Endothelial cell of hepatic sinusoid (primary cell): Measurements from ENCODE around the gene PTCH1.

Source experiments
- in situ Hi-C: cut with HindIII; loops from 2 replicates; pipeline ENCODE4 v1.10.0; 2017; ENCODE audit warnings: low sequenced_read_pairs

Gene PTCH1

DNA sequence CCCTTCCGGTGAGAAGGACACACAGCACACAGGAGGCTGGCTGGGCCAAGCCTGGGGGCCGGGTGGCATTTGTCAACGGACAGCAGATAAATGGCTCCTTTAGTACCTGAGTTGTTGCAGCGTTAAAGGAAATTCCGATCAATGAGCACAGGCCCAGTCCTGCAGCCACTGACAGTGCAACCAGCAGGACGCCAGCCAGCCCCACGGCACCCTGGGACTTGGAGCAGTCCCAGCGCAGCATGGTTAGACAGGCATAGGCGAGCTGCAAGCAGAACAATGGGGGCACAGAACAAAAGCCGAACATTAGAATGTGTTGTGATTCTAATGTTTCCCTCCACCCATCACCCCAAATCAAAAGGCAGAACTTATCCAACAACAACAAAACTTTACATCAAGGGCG is 39.3 kb downstream of the PTCH1 start:
- in situ Hi-C loops: no loop called here

DNA sequence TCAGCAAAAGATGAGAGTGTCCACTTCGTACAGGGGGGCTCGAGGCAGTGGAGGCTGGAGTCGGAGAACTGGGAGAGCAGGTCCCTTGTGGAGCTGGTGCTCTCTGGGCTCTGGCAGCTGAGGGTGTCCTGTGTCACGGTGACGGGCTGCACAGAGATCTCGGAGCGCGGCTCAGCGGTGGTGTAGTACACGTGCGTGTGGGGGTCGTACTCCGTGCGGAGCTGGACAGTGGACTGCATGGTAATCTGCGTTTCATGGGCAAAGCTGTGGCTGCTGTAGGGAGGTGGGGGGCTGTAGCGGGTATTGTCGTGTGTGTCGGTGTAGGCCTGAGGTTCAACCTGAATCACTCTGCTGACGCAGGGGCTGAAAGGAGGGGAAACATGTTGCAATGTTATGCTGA is 48.0 kb downstream of the PTCH1 start:
- in situ Hi-C loops: no loop called here

- in situ Hi-C loops: no loop called here
These were observed 51.7 kb downstream of the PTCH1 start for GRCh38 chr9:95465115-95465514.

DNA sequence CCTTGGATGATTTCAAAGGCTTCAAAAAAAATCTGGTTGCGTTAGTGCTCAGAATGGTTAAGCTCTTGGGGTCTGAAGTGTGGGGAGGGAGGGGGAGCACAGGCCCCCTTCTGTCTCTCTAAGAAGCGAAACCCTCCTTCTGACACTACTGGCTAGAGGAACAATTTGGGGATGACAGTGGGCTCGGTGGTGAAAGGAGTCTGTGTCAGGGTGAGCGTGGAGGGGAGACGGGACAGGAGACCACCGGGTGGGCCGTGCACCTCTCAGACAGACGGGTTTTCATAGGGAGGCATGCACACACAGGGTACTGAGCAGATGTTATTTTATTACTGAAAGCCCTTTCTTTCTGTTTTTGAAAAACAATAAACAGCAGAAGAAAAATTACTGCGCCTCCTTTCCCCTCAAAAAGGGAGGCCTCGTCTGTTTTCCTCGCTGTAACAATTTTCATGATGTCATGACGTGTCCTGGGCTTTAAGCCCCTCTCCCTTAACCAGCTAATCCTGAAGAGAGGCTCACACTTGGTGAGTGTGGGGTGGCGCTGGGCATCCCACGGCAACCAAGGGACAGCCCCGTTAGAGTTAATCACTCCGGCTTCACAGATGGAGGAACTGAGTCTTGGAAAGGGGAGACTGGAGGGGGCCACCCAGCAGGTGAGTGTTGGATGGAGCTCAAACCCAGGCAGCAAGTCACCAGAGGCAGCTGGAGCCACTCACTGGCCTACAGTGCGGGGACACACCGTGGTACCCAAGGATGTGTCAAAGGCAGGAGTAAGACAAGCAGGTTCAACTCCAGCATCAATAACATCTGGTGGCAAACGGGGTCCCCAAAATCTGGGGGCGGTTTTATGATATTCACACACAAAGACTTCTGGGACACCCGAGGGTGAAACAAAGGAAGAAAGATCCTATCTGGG is 53.4 kb downstream of the PTCH1 start:
- in situ Hi-C loops: no loop called here

DNA sequence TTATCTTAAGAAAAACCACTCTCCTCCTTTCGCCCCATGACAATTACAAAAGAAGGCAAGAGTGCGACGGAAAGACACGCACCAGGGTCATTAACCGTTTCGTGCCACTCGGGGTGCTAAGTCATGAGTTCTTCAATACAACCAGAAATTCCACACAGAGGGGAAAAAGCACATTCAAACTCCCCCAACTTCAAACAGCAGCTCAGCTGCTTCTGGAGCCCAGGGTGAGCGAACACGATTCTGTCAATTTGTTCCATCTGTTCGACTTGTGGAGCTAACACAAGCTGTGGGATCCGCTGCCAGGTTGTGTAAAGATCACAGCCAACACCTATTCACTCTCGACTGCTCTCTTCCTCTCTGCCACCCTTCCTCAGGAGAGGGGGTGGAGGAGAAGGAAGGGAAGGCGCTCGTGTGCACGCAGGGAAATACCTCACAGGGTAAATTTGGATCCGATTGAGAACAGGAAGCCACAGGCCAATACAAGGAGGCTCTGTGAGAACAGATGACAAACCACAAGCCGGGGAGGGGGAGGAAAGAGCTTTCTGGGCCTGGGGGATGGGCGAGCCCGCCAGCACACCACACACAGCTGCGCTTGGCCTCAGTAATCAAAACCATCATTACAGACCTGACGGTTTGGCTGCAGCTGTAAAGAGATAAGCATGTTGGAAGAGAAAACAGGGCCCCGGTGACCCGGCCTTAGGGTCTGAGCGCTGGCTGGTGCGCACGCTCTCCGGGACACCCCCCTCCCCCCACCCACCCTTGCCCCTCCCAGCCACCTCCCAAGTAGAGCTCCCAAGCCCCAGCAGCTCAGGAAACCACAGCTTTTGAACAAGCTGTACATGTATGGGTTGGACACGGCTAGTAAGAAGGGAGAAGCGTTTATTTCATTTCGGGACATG is 54.3 kb downstream of the PTCH1 start:
- in situ Hi-C loops: no loop called here

DNA sequence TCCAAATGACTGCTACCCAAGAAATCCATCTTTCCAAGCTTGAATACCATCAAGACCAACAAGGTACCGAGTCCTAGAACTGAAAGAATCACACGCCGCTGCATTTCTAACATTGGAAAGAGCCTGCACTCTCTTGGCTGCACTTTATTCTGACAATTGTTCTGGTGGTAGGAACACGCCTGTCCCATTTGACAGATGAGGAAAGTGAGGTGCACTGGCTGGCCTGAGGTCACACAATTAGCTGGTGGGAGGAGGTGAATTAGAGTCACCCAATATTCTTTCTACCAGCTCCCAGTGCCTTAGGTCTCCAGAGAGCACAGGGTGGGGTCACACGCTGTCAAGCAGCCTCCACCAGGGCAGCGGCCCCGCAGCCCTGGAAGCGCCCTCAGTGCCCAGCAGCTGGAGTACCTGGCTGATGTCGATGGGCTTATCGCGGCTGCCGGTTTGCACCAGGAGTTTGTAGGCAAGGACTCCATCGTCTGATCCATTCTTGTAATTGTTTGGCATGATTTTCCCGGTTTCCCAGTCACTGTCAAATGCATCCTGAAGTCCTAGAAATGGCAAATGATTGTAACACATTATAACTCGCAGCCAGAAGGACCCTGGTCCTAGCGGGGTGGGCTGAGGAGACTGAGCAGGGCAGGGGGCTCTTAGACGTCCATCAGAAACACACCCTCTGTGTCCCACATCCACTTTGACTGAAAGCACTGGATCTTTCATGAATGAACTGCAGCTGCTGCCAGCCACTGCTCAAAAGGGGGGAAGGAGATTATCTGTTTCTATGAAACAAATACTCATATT is 55.1 kb downstream of the PTCH1 start:
- in situ Hi-C loops: no loop called here

GRCh38 chr9:95460518-95461164 is 56.1 kb downstream of the PTCH1 start:
- in situ Hi-C loops: no loop called here

DNA sequence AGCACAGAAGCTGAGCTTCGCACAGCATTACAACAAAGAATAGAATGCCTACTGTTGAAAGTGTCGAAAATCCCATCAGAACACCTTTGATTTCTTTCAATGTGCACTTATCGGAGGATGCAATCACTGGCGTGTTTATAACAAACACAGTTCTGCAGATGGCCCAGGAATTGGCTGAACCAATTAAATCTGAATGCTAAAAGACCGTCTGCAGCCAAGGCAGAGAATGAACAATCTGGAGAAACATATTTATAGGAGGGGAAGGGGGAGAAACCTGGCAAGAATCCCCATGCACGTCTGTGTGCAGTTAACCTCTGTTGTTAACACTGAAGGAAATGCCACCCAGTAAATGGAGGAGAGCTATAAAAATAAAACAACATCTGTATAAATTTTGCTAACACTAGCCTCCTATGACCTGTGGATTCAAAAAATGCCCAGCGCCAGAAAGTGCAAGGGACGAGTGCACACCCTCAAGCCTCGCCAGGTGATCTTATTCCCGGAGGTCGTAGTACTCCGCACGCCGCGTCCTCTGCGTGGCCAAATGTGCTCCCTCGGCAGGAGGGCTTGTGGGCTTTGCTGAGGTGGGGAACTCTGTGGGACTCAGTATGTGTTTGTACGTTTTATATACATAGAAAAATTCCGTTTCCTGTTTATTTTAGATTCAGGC is 56.8 kb downstream of the PTCH1 start:
- in situ Hi-C loops: no loop called here

- in situ Hi-C loops: no loop called here
These were observed 57.6 kb downstream of the PTCH1 start for GRCh38 chr9:95459178-95459577.

DNA sequence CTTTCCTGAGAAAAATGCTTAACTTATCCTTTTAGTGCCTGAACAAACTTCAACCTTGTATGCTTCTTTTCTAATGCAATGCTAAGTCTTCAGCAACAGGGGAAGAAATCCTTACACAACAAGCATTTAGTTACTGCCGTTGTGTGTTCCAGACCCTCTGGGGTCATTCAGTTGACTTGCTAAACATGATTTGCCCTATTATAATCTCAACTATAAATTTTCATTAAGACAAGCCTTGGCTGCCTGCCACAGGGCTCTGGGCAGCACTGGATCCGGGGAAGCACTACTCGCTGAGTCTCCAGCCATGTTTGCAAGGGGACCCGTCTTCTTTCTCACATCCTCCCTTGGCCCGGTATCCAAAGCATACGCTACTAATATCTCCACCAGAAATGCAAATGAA is 58.1 kb downstream of the PTCH1 start:
- in situ Hi-C loops: no loop called here

DNA sequence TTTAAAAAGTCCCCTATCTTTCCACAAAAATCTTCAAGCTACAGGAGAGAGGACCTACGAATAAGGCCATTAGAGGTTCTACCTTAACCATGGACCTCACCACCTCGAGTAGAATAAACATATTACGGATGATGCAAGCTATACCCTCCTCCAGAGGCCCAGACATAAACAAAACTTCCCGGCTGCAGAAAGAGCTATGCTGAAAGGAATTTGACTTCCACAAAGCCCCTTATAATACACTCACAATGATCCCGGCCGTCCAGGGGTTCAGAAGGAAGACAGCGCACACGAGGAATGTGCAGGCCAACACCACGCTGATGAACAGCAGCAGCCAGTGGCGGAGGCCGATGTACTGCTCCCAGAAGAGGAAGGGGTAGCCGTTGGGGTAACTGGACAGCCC is 59.0 kb downstream of the PTCH1 start:
- in situ Hi-C loops: no loop called here

DNA sequence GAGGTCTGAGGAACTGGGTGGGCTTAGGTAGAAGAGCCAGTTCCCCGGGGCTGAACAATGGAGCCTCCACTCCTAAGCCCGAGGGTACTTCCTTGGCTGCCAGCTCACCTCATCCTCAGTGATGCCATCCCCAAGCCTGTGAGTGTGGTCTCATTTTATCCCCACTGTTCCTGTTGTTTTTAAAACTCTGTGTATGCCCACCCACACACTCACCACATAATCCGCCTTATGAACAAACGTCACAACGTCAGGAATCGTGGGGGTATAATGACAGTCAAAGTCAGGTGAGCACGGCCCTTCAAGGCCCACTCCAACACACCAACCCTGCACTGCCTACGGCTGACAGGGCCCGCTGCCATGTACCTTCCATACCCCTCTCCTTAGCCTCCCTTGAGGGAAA is 61.1 kb downstream of the PTCH1 start:
- in situ Hi-C loops: no loop called here

- in situ Hi-C loops: no loop called here
These were observed 64.6 kb downstream of the PTCH1 start for GRCh38 chr9:95452176-95452575.

DNA sequence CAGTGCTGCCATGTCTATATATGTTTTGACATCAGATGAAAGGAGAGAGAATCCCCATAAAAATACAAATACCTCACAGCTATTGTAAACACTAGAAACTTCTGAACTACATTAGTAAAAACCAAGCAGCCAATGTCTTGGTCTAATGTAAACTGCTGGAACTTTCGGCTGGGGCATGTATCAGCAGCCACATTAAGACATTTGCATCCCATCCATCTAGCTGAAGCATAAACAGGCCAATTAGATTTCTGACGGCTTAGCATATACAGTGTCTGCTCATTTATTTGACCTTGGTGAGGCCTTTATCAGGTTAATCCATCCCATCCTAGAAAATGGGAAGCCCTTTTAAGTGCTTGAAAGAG is 65.7 kb downstream of the PTCH1 start:
- in situ Hi-C loops: no loop called here

DNA sequence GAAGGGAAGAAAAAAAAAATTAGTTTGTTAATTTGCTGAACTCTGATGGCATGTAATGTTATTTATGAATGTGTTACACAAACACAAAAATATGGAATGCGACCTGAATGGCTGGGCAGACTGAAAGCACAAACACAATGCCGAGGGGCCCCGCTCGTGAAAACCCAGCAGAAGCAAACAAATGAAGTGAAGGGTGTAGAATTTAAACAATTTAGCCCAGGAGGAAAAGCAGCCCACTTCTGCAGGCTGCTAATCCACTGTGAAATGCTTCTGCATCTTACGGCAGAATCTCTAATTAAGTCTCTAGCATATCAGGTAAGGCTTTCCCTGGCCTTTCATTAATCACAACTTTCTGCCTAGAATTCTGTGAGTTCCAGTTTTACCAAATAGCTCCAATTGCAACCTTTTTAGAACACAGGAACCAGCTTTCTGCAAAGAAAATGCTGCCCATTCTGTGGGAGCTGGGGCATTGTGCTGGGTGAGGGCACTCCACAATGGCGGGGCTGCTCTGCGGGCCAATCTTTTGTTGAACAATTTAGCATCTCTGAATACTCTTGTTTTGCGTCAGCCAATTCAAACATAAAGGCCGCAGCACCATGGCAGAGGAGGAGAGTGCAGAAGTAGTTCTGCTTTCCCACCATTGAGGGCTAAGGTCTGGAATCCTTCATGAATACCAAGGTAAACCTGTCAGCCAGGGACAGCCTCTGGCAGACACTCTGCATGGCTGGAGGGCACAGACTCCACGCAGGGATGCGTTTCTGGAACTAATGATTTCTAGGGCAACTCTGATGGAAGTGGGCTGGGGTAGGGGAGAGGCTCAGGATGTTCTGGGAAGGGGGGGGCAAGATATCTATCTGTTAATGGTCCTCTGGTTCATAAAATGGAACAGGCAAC is 66.4 kb downstream of the PTCH1 start:
- in situ Hi-C loops: no loop called here

DNA sequence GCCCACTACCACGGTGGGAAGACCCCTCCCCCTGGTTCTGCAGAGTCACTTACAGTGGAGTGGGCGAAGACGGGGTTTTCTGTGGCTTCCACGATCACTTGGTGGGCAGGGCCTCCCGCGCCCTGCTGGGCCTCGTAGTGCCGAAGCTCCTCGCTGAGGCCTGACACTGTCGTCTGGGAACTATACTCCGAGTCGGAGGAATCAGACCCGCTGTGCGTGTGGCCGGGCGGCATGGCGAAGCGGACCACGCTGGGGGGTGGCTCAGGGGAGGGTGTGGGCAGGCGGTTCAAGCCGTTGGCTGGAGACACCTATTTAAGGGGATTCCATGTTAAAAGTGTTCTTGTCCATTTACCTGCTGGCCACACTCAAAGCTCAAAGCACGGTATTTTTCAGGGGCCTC is 67.8 kb downstream of the PTCH1 start:
- in situ Hi-C loops: no loop called here

GRCh38 chr9:95447660-95448420 is 68.9 kb downstream of the PTCH1 start:
- in situ Hi-C loops: no loop called here

- in situ Hi-C loops: no loop called here
These were observed 69.8 kb downstream of the PTCH1 start for GRCh38 chr9:95446984-95447383.
